ENCODE data around the gene TMEM181.
"Not testable (repeated sequence)": the region's sequence is repeated elsewhere in the genome, so short reads cannot be mapped to it uniquely, and the experiment has no call there.

TMEM181 gene

DNA sequence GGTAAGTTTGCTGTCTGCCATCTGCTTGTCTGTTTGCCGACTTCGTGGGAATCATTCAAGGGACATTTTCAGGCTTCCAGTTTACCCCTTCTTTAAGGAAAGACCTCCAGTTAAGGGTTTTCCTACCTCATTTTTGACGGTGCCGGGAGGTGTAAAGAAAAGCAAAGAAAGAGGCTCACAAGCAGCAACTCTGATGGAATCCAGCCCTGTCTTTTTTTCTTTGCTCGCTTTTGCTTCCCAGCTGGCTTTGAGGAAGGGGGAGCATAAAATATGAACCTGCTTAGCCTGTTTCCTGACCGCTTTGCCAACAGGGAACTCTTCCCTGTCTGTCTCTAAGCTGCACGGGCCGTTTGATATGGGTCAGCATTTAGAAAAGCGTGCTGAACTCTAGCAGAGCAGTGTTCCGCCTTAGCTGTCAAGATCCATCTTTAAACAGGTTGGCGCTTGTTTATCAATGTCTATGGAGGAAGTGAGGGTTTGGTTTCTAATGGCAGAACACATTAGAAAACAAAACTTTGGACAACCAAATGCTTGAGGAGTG is 103.8 kb downstream of the TMEM181 start:
- DNase-seq, result no peak

DNA sequence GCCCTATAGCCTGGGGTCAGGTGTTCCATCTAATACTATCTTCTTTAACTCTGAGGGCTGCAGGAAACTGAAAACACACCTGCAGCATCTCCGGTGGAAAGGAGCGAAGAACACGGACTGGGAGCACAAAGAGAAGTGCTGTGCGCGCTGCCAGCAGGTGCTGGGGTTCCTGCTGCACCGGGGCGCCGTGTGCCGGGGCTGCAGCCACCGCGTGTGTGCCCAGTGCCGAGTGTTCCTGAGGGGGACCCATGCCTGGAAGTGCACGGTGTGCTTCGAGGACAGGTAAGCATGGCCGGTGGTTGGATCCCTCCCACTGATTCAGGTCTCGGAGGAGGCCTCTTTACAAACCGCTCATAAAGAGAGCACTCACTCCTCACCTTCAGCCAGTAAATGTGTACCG is 105.4 kb downstream of the TMEM181 start:
- no peak for DNase-seq

DNA sequence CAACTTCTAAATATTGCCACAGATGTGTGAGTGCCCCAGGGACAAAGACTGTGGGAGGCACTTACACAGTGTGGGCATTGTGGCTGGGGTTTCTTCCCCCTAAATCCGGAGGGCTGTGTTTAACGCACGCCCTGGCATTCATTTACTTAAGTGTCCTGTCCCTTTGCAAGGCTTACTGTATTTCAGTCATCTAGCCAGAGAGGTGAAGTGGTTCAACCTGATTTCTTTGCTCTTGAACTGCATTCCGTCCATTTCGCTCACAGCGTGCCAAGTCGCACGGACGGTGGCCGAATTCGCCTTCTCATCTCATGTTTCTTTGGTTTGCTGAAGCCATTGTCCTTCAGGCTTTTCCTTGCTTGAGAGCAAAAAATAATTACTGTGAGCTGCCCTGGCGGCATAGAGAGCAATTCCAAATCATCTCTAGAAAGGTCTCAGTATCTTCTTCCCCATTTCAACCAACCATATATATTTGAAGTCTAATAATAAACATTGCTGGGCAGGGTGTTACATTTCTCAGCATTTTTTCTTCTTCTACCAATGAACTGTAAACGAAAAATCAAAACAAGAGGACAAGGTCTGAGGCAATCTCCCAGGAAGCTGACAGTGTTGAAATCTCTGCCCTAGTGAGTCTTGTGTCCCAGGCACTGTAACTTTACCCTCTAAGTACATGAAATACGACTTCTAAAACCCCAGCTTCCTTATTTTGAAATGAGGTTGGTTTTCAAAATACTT is 106.9 kb downstream of the TMEM181 start:
- no peak for DNase-seq

DNA sequence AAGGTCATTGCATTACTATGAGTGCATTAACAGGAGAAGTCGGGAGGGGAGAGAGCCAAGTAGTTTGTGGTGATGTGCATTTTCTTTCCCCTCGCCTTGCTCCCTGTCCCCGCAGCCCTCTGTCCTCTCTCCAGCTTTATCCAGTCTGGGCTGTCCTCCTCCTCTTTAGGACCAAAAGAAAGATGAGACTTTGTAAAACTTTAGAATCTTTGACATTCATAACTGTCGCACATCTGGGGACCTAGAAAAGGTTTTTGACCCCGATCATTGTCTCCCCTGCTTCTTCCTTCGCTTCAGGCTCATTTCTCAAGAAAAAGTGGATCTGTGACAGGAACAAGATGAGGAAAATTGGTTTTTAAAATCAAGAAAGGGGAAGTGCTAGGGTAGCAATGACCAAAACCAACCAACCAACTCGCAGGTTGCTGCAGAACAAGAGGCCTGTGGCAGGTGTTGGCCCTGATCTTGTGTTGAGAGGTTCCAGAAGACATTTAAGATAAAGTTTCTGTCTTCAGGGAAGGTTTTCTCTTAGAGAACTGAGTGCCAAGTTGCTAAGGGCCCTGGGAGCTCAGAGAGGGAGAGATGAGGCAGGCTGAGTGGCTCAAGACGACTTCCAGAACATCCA is 107.6 kb downstream of the TMEM181 start:
- DNase-seq, result no peak

DNA sequence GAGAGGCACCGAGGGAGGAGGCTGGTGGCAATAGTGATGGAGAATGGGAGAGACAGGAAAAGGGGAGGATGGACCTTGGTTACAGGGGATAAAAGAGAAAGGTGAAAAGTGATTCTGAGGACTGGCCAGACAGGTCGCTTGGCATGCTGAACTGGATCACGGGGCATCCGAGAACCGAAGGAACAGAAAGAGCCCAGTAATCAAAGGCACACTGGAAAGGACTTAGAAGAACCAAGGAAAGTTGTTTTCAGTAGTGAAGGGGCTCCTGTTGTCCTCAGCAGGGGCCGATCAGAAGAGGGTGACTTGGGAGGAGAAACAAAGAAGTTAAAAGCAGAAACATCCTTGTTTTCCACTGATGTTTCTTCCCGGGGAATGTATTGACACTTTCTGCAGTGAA is 108.8 kb downstream of the TMEM181 start:
- DNase-seq, result no peak

DNA sequence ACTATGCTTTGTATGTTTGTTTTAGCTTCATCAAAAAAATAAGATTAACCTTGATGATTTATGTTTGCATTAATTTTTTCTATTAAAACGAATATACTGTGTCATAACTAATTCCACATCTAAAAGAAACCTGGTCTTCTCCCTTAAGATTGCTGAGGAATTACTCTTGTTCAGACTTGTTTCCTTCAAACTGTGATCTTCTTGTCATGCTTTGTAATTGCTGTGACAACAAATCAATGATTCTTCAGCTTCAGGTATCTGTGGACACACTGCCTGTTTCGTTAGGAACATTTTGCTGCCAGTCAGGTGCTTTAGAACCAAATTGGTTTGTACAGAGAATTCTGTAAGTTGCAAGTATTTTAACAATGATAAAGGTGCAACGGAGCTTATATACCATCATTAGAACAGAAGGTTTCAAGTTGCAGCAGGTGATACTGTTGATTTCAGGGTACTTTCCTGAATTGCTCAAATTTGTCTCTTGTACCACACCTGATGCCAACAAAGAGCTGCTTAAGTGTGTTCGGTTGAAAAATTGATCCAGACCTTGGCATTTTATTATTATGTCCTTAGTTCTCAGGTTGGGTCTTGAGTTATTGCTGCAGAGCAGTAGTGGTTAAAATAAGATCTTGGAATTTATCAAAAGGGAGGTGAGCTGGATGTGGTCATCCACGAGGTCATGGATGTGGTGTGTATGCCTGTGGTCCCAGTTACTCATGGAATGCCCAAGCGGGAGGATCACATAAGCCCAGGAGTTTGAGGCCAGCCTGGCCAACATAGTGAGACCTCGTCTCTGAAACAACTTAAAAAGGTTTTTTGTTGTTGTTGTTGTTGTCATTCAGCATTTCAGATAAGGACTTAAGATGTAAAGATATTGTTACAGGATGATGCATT is 109.5 kb downstream of the TMEM181 start:
- peak; percentile 23 for DNase-seq

DNA sequence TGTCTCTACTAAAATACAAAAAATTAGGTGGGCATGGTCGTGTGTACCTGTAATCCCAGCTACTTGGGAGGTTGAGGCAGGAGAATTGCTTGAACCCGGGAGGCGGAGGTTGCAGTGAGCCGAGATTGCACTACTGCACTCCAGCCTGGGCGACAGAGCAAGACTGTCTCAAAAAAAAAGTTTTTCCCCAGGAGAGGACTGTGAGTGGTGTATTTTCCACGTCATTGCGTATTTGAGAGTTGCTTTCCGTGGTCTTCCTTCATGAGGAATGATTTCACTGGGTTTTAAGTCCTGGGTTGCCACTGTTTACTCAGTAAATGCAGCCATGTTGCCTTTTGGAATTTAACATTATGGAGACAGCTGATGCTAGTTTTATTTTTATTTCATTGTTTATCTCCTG is 112.2 kb downstream of the TMEM181 start:
- DNase-seq, result not testable (repeated sequence)

DNA sequence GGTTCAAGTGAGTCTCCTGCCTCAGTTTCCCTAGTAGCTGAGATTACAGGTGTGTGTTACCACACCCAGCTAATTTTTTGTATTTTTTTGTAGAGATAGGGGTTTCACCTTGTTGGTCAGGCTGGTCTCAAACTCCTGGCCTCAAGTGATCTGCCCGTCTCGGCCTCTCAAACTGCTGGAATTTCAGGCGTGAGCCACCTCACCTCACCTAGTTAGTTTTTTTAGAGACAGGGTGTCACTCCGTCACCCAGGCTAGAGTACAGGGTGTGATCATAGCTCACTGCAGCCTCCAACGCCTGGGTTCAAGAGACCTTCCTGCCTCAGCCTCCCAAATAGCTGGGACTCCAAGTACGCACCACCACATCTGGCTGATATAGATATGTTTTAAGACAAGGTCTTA is 112.8 kb downstream of the TMEM181 start:
- no peak for DNase-seq

DNA sequence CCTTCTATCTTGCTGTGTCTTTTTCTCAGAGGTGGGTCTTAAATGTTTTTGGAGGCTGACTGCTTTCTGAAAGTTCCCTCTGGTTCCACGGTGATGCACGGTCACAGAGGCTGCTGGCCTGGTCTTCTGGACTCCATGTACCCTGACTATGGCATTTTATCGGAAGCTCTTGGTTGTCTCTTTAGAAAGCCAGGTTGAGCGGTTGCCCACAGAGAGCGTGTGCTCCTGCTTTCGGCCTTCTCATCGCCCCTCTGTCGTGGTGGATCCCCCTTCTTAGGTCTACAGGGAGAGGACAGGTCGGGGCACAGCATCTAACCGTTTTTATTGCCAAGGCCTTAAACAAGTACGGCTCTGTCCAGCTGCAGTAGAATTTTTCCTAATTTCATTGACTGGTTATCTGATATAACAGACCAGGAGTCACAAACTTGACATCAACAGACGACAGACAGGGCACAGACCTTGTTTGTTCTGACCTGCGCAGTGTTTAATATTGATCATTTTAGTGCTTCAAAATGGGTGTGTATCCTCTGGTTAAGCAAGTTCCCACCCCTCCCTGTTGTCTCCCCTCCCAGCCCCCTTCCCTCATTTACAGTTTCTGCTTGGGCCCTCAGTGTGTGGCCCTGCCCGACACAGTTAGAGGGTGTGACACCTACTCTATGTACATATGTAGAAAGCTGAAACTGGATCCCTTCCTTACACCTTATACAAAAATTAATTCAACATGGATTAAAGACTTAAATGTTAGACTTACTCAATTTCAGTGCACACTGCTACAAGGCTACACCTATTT is 114.6 kb downstream of the TMEM181 start:
- no peak for DNase-seq

DNA sequence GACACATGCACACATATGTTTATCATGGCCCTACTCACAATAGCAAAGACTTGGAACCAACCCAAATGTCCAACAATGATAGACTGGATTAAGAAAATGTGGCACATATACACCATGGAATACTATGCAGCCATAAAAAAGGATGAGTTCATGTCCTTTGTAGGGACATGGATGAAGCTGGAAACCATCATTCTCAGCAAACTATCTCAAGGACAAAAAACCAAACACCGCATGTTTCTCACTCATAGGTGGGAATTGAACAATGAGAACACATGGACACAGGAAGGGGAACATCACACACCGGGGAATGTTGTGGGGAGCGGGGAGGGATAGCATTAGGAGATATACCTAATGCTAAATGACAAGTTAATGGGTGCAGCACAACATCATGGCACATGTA is 117.2 kb downstream of the TMEM181 start:
- DNase-seq, result not testable (repeated sequence)

DNA sequence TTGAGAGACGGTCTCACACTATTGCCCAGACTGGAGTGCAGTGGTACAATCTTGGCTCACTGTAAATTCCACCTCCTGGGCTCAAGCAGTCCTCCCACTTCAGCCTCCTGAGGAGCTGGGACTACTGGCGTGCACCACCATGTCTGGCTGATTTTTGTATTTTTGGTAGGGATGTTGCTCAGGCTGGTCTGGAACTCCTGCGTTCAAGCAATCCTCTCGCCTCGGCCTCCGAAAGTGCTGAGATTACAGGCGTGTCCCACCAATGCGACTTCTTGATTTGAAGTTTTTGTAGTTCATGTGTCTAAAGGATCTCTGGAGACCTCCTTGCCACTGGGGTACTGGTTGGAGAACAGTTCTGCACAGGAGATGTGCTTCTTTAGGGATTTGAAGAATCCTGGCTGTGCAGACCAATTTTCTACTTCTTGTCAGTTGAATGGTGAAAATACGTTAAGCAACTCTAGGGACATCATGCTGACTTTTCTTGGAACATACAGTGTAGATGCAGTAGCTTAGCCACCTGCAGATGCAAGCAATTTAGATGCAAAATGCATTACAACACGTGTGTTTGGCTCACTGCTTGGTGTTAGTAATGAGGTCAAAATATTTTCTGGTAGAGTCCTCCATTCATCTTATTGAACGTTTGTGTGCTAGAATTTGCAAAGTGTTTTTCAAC is 118.2 kb downstream of the TMEM181 start:
- no peak for DNase-seq

DNA sequence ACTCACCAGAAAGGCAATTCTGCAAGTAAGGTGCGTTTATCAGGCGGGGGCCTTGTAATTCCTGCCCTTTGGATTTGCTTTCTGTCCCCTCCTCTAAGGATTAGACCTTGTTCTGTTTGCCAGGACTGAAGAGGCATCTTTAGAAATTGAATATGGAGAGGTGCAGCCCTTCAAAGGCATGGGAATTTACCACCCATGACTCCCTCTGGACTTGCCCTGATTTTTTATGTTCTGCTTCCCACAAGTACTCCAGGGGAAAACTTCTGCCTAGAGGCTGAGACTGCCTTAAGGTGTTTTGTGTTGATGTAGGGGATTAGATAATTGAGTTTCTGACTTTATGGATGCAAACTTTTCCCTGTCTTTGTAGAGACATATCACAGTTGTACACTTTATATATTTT is 120.1 kb downstream of the TMEM181 start:
- no peak for DNase-seq

DNA sequence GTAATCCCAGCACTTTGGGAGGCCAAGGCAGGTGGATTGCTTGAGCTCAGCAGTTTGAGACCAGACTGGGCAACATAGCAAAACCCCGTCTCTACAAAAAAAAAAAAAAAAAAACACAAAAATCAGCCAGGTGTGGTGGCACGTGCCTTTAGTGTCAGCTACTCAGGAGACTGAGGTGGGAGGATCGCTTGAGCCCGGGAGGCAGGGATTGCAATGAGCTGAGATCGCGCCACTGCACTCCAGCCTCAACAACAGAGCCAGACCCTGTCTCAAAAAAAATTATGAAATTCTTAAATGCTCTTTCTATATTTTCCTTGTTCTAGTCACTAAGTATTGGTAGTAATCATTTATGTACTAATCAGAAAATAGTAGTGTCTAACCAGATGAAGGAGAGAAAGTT is 120.6 kb downstream of the TMEM181 start:
- DNase-seq, result no peak

DNA sequence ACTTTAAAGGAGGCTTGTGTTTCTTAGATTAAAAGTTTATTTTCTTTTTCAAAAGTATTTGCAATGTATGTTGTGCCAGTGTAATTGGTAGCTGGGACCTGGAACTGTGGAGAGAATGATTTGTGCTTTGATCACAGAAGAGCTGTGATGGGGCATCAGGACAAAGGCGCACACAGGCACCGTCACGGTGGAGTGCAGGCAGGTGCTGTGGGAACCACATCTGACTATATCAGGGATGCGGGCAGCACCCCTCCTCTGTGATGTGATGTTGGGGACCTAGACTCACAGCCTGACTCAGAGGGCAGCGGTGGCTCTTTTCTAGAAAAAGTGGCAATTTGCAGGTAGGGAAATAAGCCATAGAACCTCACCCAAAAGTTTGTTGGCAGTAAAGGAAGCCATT is 124.4 kb downstream of the TMEM181 start:
- DNase-seq, result no peak

DNA sequence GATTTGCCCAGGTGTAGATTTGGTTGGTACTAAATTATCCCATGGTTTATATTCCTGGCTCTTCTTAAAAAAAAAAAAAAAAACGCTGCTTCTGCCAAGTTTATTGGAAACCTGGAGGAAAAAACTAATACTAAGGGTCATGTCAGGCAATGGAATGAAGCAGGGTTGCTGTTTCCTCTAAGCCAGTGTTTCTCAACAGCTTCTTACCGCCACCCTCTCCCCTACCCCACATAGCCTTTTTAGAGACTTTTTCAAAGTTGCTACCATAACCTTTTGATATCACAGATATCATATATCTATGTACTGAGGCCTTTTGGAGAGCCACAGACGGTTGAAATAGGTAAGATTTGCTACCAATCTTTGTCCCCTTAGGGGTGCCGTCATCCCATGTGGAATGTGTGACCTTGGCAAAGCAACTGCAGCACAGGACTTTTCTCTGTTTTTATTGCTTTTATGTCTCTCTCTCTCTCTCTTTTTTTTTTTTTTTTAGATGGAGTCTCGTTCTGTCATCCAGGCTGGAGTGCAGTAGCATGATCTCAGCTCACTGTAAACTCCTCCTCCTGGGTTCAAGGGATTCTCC is 124.9 kb downstream of the TMEM181 start:
- DNase-seq, result no peak

All from fibroblast of skin of back (primary cell).